IPS-20b (cell line): Measurements from ENCODE around the gene FRMPD3.

ENCODE experiments used
- H3K27ac ChIP-seq: one replicate; pipeline ENCODE4 v1.5.1; 2013; ENCODE audit warnings: low read length
- H3K27me3 ChIP-seq: 2 replicates; pipeline ENCODE4 v1.6.1; 2013; ENCODE audit warnings: mild to moderate bottlenecking, low read length, inconsistent platforms; ENCODE audit not compliant: insufficient read depth
- H3K36me3 ChIP-seq: 2 replicates; pipeline ENCODE4 v1.6.1; 2013; ENCODE audit warnings: low read depth, mild to moderate bottlenecking, inconsistent platforms, low read length, moderate library complexity; ENCODE audit not compliant: insufficient read depth
- H3K4me1 ChIP-seq: 2 replicates; pipeline ENCODE4 v1.6.1; 2013; ENCODE audit warnings: mild to moderate bottlenecking, control low read depth, inconsistent platforms, low read length, moderate library complexity; ENCODE audit not compliant: insufficient read depth
- H3K4me3 ChIP-seq: 2 replicates; pipeline ENCODE4 v1.5.1; 2013; ENCODE audit warnings: mild to moderate bottlenecking, low read length, inconsistent platforms
- H3K9ac ChIP-seq: 2 replicates; pipeline ENCODE4 v1.6.1; 2013; ENCODE audit warnings: low read depth, mild to moderate bottlenecking, inconsistent platforms, low read length, moderate library complexity
- H3K9me3 ChIP-seq: 2 replicates; pipeline ENCODE4 v1.6.1; 2013; ENCODE audit warnings: mild to moderate bottlenecking, low read depth, low read length, inconsistent platforms; ENCODE audit not compliant: insufficient read depth

The FRMPD3 gene

DNA sequence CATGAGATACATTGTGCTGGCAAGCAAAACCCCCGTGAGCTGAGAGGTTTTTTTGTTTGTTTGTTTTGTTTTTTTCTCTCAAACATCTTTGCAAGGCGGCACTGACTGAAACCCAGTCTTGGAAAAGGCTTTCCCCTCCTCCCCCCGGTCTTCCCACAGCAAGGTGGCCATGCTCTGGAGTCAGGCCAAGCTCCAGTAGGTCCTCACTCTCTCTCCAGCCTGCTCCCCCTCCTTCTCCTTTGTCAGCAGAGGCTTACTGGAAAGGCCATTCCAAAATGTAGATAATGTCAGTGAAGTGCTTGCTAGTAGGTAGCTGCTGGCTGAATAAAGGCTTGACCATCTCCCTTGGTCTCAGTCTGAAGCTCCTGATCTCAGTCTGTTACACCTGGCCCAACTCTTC lies 32.6 kb downstream of the FRMPD3 start:
- H3K27ac ChIP-seq, result no peak overlapping the region
- H3K4me1 ChIP-seq, result no peaks in the 10 kb centered on the region
- H3K4me3 ChIP-seq, result no peak overlapping the region
- no peaks in the 10 kb centered on the region for H3K36me3 ChIP-seq
- H3K9me3 ChIP-seq, result no peaks in the 10 kb centered on the region
- H3K27me3 ChIP-seq, result no peaks in the 10 kb centered on the region
- no peak overlapping the region for H3K9ac ChIP-seq

DNA sequence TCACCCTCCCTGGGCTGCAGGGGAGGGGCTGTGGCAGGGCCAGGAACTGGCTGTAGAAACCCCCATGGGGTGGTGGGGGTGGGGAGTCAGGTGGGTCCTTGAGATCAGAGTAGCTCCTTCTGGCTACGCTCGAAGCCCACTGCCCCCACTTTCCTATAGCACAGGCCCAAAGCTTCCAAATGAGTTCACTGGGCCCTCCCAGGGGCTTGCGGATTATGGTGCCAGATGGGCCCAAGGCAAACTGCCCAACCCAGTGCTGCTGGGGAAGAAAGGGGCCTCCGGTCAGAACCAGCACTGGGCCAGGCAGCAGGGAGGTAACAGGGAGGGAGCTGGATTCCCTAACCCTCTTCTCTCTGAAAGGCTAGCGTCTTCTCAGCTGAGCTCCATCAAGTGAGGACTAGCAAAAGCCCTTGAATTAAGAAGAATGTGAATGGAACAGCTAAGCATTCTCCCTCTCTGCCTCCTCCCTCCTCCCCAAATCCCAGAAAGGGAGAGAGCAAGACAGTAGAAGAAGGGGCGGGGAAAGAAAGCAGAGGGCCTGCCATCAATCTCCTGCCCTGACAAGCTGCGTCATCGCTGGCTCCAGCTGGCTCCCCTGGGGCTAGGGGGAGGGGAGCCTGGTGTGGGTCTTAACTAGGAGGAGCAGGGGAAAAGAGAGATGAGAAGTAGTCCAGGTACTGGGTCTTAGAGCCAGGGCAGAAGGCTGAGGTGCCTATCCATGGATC lies 34.7 kb downstream of the FRMPD3 start:
- no peaks in the 10 kb centered on the region for H3K27me3 ChIP-seq
- H3K27ac ChIP-seq, result no peak overlapping the region
- no peak overlapping the region for H3K4me3 ChIP-seq
- no peaks in the 10 kb centered on the region for H3K9me3 ChIP-seq
- no peaks in the 10 kb centered on the region for H3K36me3 ChIP-seq
- no peak overlapping the region for H3K9ac ChIP-seq
- no peaks in the 10 kb centered on the region for H3K4me1 ChIP-seq

DNA sequence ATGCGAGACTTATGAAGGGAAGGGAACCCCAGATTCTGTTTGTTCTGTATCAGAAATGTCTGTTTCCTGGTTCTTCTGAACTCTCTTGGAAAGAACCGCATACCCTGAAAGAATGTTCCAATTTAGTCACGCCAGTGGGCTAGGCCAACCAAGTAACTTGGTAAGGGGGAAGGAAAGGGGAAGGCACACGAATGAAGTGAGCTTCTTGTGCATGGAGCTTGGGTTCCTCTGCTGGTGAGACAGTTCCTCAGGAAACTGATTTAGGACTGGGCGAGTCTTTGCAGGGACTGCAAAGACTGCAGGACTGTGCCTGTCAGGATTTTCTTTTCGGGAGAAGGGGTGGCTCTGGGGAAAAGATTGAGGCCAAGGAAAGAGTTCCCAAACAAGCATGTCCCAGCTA lies 35.6 kb downstream of the FRMPD3 start:
- Histone ChIP-seq H3K4me1 (no peaks in the 10 kb centered on the region), H3K27me3 (no peaks in the 10 kb centered on the region), H3K9me3 (no peaks in the 10 kb centered on the region), H3K4me3 (no peak overlapping the region), H3K9ac (no peak overlapping the region), H3K27ac (no peak overlapping the region), H3K36me3 (no peaks in the 10 kb centered on the region)

DNA sequence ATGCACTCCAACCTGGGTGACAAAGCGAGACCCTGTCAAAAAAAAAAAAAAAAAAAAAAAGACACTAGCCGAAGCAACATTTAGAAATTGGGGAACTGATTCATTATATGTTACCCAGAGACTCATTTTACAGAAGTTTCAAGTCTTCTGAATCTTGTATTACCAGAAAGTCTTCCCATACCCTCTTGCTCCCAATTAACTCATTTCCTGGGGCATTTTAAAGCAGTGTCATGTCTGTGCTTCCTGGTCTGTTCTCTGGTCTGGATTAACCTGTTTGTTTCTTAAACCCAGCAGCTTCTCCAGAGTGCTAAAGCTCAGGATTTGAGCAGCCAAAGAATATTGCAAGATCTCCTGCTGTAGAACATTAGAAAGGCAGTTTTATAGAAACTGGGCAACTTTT lies 43.7 kb downstream of the FRMPD3 start:
- no peaks in the 10 kb centered on the region for H3K4me1 ChIP-seq
- no peak overlapping the region for H3K4me3 ChIP-seq
- no peaks in the 10 kb centered on the region for H3K27me3 ChIP-seq
- H3K36me3 ChIP-seq, result no peaks in the 10 kb centered on the region
- H3K9ac ChIP-seq, result no peak overlapping the region
- H3K9me3 ChIP-seq, result no peaks in the 10 kb centered on the region
- no peak overlapping the region for H3K27ac ChIP-seq

DNA sequence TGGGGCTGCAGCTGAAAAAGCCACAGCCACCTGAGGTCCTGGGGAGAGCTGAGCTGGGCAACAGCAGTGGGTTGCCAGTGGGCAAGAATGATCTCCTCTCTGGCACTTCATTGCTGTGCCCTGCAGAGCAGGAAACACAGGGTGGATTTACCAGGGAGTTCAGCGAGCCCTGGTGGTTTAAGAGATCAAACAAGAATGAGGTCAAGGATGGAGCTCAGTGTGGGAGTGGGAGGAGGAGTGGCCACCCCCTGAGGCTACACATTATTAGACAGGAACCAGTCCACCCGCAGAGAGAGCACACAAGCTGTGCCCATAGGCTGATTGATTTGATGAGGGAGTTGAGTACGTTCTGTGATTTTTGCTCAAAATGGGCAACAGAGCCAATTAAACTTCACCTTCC lies 47.3 kb downstream of the FRMPD3 start:
- Histone ChIP-seq H3K4me1 (0 out of 2 replicates have a peak, but pooled peaks cover under 1% of the 10 kb centered on the region), H3K4me3 (no peak overlapping the region)

More for the DNA sequence above, 47.3 kb downstream of the FRMPD3 start:
- H3K27me3 ChIP-seq, result no peaks in the 10 kb centered on the region
- no peak overlapping the region for H3K27ac ChIP-seq
- H3K9ac ChIP-seq, result no peak overlapping the region
- no peaks in the 10 kb centered on the region for H3K36me3 ChIP-seq
- H3K9me3 ChIP-seq, result no peaks in the 10 kb centered on the region
